Thyroid gland (tissue), 4 donors: ENCODE measurements around the gene ZNF33A. TPM values are rescaled to one million over a fixed set of nuclear protein-coding genes. Genes with fewer than 3 reads are reported as not detected.

Experiments
- DNase-seq, 2 donors: peaks; one replicate each; pipeline ENCODE4 v3.0.0-alpha.2; 2019
- H3K27ac ChIP-seq, 3 donors: fragments of 200-600 bp; sonication (generic); 1 replicate in 2 of 3; 2 replicates in 1 of 3; pipeline ENCODE4 v1.5.1; 2016 to 2019; ENCODE audit warnings: mild to moderate bottlenecking in 1 of 3, moderate library complexity in 1 of 3
- H3K27me3 ChIP-seq: fragments of 200-600 bp; sonication (generic); one replicate; pipeline ENCODE4 v1.5.1; 2019
- H3K36me3 ChIP-seq, 2 donors: fragments of 200-600 bp; sonication (generic); one replicate each; pipeline ENCODE4 v1.5.1; 2016 to 2019
- H3K4me1 ChIP-seq, 2 donors: fragments of 200-600 bp; sonication (generic); one replicate each; pipeline ENCODE4 v1.5.1; 2017 to 2019
- H3K4me3 ChIP-seq, 3 donors: fragments of 200-600 bp; sonication (generic); replicated peaks in 1 of 3; 1 replicate in 2 of 3; 2 replicates in 1 of 3; pipeline ENCODE4 v1.5.1; 2016; ENCODE audit warnings: mild to moderate bottlenecking in 1 of 3
- H3K9me3 ChIP-seq: fragments of 200-600 bp; sonication (generic); one replicate; pipeline ENCODE4 v1.5.1; 2017
- CTCF ChIP-seq, 6 experiments: fragments of 200-600 bp in 3 of 6; fragments of 450-650 bp in 3 of 6; sonication (generic) in 3 of 6; IDR thresholded peaks; one replicate each; pipeline ENCODE4 v1.5.1; 2016 to 2019; ENCODE audit warnings: antibody characterized with exemption in 6 of 6, mild to moderate bottlenecking in 2 of 6, inconsistent platforms in 1 of 6, moderate library complexity in 1 of 6
- POLR2A ChIP-seq, 2 donors: fragments of 450-650 bp; IDR thresholded peaks; one replicate each; pipeline ENCODE4 v1.6.1; 2017; ENCODE audit warnings: antibody characterized with exemption in 2 of 2, mild to moderate bottlenecking in 2 of 2, moderate library complexity in 1 of 2
- WGBS, 2 donors: methylation state at CpG; one replicate each; pipeline ENCODE4 v1.1.5; 2017; 5-methylcytosine and 5-hydroxymethylcytosine counted together
- intact Hi-C: fragments of 100-400 bp; cut with DNase I; formaldehyde crosslinking; loops from one replicate; pipeline ENCODE4 v1.15.1; 2023
- total RNA-seq, 4 donors: library from RNA; depleted of rRNA; stranded (reverse); fragments of >200 nt; gene quantifications; one replicate each; pipeline ENCODE4 v1.2.3, GENCODE V29; 2016

The ZNF33A gene
- total RNA-seq = 10 to 100 TPM; 34.3 to 71.3 (median 46.3) TPM

GRCh38 chr10:38010119-38010903 lies at the start of gene ZNF33A:
ZNF33A (plus strand) TSS chr10:38010675; CDS start chr10:38012342, 1,667 bp downstream.
- 0 to 1% methylated on average over 25 to 41 of the region's 46 CpGs for WGBS, 2 donors
- TF ChIP-seq POLR2A (IDR thresholded peaks at IDR 0.05) (peak in 1 of 2 donors; percentile 70), CTCF (IDR thresholded peaks at IDR 0.05) (peak in 1 of 6 experiments; percentile 14)
- H3K36me3 ChIP-seq = peaks cover 0 to 9% of the 10 kb centered on the region in 2 donors
- peak; percentile 96 to 97 for DNase-seq
- intact Hi-C loops = no loop called here
- peak within 1 kb of the TSS; percentile 9 to 74 (median 50) for H3K4me3 ChIP-seq
- H3K27ac ChIP-seq = peak within 1 kb of the TSS; percentile 98 to 100 (median 98)
- H3K4me1 ChIP-seq = peaks cover 6 to 8% of the 10 kb centered on the region in 2 donors
- no peaks in the 10 kb centered on the region for H3K27me3 ChIP-seq
- H3K9me3 ChIP-seq = no peaks in the 10 kb centered on the region

GRCh38 chr10:37965006-37965405 lies 45.5 kb upstream of the ZNF33A start:
- Histone ChIP-seq H3K36me3 (no peaks in the 10 kb centered on the region), H3K27ac (no peak overlapping the region), H3K9me3 (no peaks in the 10 kb centered on the region), H3K27me3 (no peaks in the 10 kb centered on the region), H3K4me3 (no peak overlapping the region), H3K4me1 (no peaks in the 10 kb centered on the region)
- DNase-seq = no peak
- no peak for TF ChIP-seq CTCF (IDR thresholded peaks at IDR 0.05)
- TF ChIP-seq POLR2A (IDR thresholded peaks at IDR 0.05) = no peak
- intact Hi-C loops = no loop called here

GRCh38 chr10:37972396-37972795 lies 38.1 kb upstream of the ZNF33A start:
- H3K27ac ChIP-seq = no peak overlapping the region
- H3K27me3 ChIP-seq = no peaks in the 10 kb centered on the region
- peaks cover 0 to 3% of the 10 kb centered on the region in 2 donors for H3K36me3 ChIP-seq
- intact Hi-C loops = loop anchor here (5.0 to 10.0 kb wide), 2 partner anchors 105 to 122 kb away; partner anchors contain the start of gene ZNF37A
- 95 to 100% methylated on average over 1 of the region's 1 CpG for WGBS, 2 donors
- H3K4me1 ChIP-seq = peaks cover 6 to 7% of the 10 kb centered on the region in 2 donors
- H3K9me3 ChIP-seq = no peaks in the 10 kb centered on the region
- DNase-seq = no peak
- no peak overlapping the region for H3K4me3 ChIP-seq
- TF ChIP-seq CTCF (IDR thresholded peaks at IDR 0.05) = no peak
- no peak for TF ChIP-seq POLR2A (IDR thresholded peaks at IDR 0.05)

- Histone ChIP-seq H3K27me3 (no peaks in the 10 kb centered on the region), H3K27ac (peak overlapping the region; percentile 96 to 97 (median 97)), H3K4me1 (peaks cover 6 to 7% of the 10 kb centered on the region in 2 donors), H3K4me3 (peak overlapping the region; percentile 78 to 85 (median 84)), H3K9me3 (no peaks in the 10 kb centered on the region), H3K36me3 (peaks cover 0 to under 1% of the 10 kb centered on the region in 2 donors)
- DNase-seq = peak in 1 of 2 donors; percentile 2
- WGBS, 2 donors = 32 to 35% methylated on average over 5 of the region's 5 CpGs
- TF ChIP-seq CTCF (IDR thresholded peaks at IDR 0.05) (no peak), POLR2A (IDR thresholded peaks at IDR 0.05) (no peak)
- intact Hi-C loops = loop anchor here (10.0 kb wide), 1 partner anchor 119 kb away; the partner anchor contains the start of gene ZNF37A
These were observed 35.0 kb upstream of the ZNF33A start for GRCh38 chr10:37975401-37975991.
